ENCODE data around the gene SLC8A3. TPM values are rescaled to one million over a fixed set of nuclear protein-coding genes. Genes with fewer than 3 reads are reported as not detected.

The SLC8A3 gene
- total RNA-seq, 1 experiment from 2014 or later: not detected

GRCh38 chr14:70032447-70032846 lies 156.3 kb downstream of the SLC8A3 start:
- peak; percentile 20 for DNase-seq (ENCODE audit: extremely low read depth, low read depth)

- DNase-seq (ENCODE audit: extremely low read depth, low read depth): no peak
Observed at GRCh38 chr14:70032016-70032415, 156.7 kb downstream of the SLC8A3 start.

GRCh38 chr14:70029296-70030132 lies 159.2 kb downstream of the SLC8A3 start:
- DNase-seq (ENCODE audit: extremely low read depth, low read depth): no peak

GRCh38 chr14:70027785-70028428 lies 160.8 kb downstream of the SLC8A3 start:
- peak; percentile 69 for DNase-seq (ENCODE audit: extremely low read depth, low read depth)

GRCh38 chr14:70023871-70024270 lies 164.9 kb downstream of the SLC8A3 start:
- no peak for DNase-seq (ENCODE audit: extremely low read depth, low read depth)

- no peak for DNase-seq (ENCODE audit: extremely low read depth, low read depth)
Observed at GRCh38 chr14:70022771-70023445, 165.8 kb downstream of the SLC8A3 start.

- DNase-seq (ENCODE audit: extremely low read depth, low read depth): no peak
Observed at GRCh38 chr14:70021548-70022220, 167.1 kb downstream of the SLC8A3 start.

- no peak for DNase-seq (ENCODE audit: extremely low read depth, low read depth)
Observed at GRCh38 chr14:70020352-70021170, 168.2 kb downstream of the SLC8A3 start.

GRCh38 chr14:70019695-70020094 lies 169.1 kb downstream of the SLC8A3 start:
- DNase-seq (ENCODE audit: extremely low read depth, low read depth): no peak

- no peak for DNase-seq (ENCODE audit: extremely low read depth, low read depth)
Observed at GRCh38 chr14:70018713-70019211, 170.0 kb downstream of the SLC8A3 start.

- DNase-seq (ENCODE audit: extremely low read depth, low read depth): no peak
Observed at GRCh38 chr14:70018230-70018629, 170.5 kb downstream of the SLC8A3 start.

GRCh38 chr14:70014406-70015095 lies 174.2 kb downstream of the SLC8A3 start:
- no peak for DNase-seq (ENCODE audit: extremely low read depth, low read depth)

GRCh38 chr14:70013271-70013873 lies 175.4 kb downstream of the SLC8A3 start:
- DNase-seq (ENCODE audit: extremely low read depth, low read depth): peak; percentile 56

- no peak for DNase-seq (ENCODE audit: extremely low read depth, low read depth)
Observed at GRCh38 chr14:70011708-70012107, 177.0 kb downstream of the SLC8A3 start.

GRCh38 chr14:70011098-70011497 lies 177.7 kb downstream of the SLC8A3 start:
- no peak for DNase-seq (ENCODE audit: extremely low read depth, low read depth)

GRCh38 chr14:70009961-70010360 lies 178.8 kb downstream of the SLC8A3 start:
- DNase-seq (ENCODE audit: extremely low read depth, low read depth): no peak

- no peak for DNase-seq (ENCODE audit: extremely low read depth, low read depth)
Observed at GRCh38 chr14:70008284-70009262, 180.2 kb downstream of the SLC8A3 start.

GRCh38 chr14:70006699-70007098 lies 182.1 kb downstream of the SLC8A3 start:
- DNase-seq (ENCODE audit: extremely low read depth, low read depth): no peak
